Glutamatergic neuron (in vitro differentiated cells): ENCODE results near the gene TYROBP. TPM values are rescaled to one million over a fixed set of nuclear protein-coding genes. Genes with fewer than 3 reads are reported as not detected.
"Not testable (repeated sequence)": the region's sequence is repeated elsewhere in the genome, so short reads cannot be mapped to it uniquely, and the experiment has no call there.

Experiments used
- DNase-seq: peaks from one replicate; pipeline ENCODE4 v3.0.0; 2022
- H3K27ac Mint-ChIP-seq: one replicate; pipeline ENCODE4 v1.8.0; 2020; ENCODE audit warnings: mild to moderate bottlenecking, mixed read lengths, inconsistent platforms; ENCODE audit not compliant: unreplicated experiment
- H3K27me3 Mint-ChIP-seq: one replicate; pipeline ENCODE4 v1.8.0; 2020; ENCODE audit warnings: mild to moderate bottlenecking, moderate library complexity, mixed read lengths, inconsistent platforms; ENCODE audit not compliant: unreplicated experiment
- H3K36me3 Mint-ChIP-seq: one replicate; pipeline ENCODE4 v1.8.0; 2020; ENCODE audit warnings: mild to moderate bottlenecking, mixed read lengths, inconsistent platforms; ENCODE audit not compliant: unreplicated experiment
- H3K4me1 Mint-ChIP-seq: one replicate; pipeline ENCODE4 v1.8.0; 2020; ENCODE audit warnings: mild to moderate bottlenecking, low read depth, mixed read lengths, inconsistent platforms; ENCODE audit not compliant: unreplicated experiment
- H3K4me3 Mint-ChIP-seq: one replicate; pipeline ENCODE4 v1.8.0; 2020; ENCODE audit warnings: mild to moderate bottlenecking, mixed read lengths, inconsistent platforms; ENCODE audit not compliant: unreplicated experiment
- H3K9me3 Mint-ChIP-seq: one replicate; pipeline ENCODE4 v1.8.0; 2020; ENCODE audit warnings: mild to moderate bottlenecking, moderate library complexity, mixed read lengths, inconsistent platforms; ENCODE audit not compliant: unreplicated experiment
- CTCF ChIP-seq: fragments of 200-600 bp; sonication (generic); IDR thresholded peaks from one replicate; pipeline ENCODE4 v1.5.0; 2021; ENCODE audit not compliant: partially characterized antibody, unreplicated experiment
- total RNA-seq: library from RNA; stranded (reverse); fragmentation: NEBNext Ultra II Directional; extraction: Animal tissue kit (Norgen Biotek cat#: 25700); gene quantifications from one replicate; pipeline ENCODE4 v1.2.1, GENCODE V29; 2021; ENCODE audit not compliant: unreplicated experiment

The TYROBP gene
- total RNA-seq, 1 donor from 2014 or later, result not detected

GRCh38 chr19:35874392-35874930, 33.6 kb downstream of the TYROBP start:
- no peak overlapping the region for H3K27ac Mint-ChIP-seq
- H3K4me1 Mint-ChIP-seq, result peaks cover 11% of the 10 kb centered on the region
- H3K27me3 Mint-ChIP-seq, result peaks cover 7% of the 10 kb centered on the region
- peaks cover 11% of the 10 kb centered on the region for H3K36me3 Mint-ChIP-seq
- DNase-seq, result no peak
- TF ChIP-seq CTCF, result no peak
- peaks cover 10% of the 10 kb centered on the region for H3K9me3 Mint-ChIP-seq
- no peak overlapping the region for H3K4me3 Mint-ChIP-seq

- no peak overlapping the region for H3K27ac Mint-ChIP-seq
- peaks cover 13% of the 10 kb centered on the region for H3K27me3 Mint-ChIP-seq
- DNase-seq, result no peak
- H3K4me3 Mint-ChIP-seq, result no peak overlapping the region
- peaks cover 12% of the 10 kb centered on the region for H3K4me1 Mint-ChIP-seq
- H3K9me3 Mint-ChIP-seq, result peaks cover 13% of the 10 kb centered on the region
- no peak for TF ChIP-seq CTCF
- H3K36me3 Mint-ChIP-seq, result peaks cover 11% of the 10 kb centered on the region
These were observed 35.9 kb downstream of the TYROBP start for GRCh38 chr19:35872180-35872579.

GRCh38 chr19:35871611-35872010, 36.5 kb downstream of the TYROBP start:
- Mint-ChIP-seq H3K36me3 (peaks cover 9% of the 10 kb centered on the region), H3K4me1 (peaks cover 12% of the 10 kb centered on the region), H3K27me3 (peaks cover 13% of the 10 kb centered on the region), H3K9me3 (peaks cover 11% of the 10 kb centered on the region), H3K4me3 (no peak overlapping the region), H3K27ac (no peak overlapping the region)
- no peak for DNase-seq
- no peak for TF ChIP-seq CTCF

- H3K4me3 Mint-ChIP-seq, result peak overlapping the region; percentile 87
- H3K36me3 Mint-ChIP-seq, result peaks cover 5% of the 10 kb centered on the region
- H3K9me3 Mint-ChIP-seq, result peaks cover 11% of the 10 kb centered on the region
- no peak for DNase-seq
- H3K27me3 Mint-ChIP-seq, result peaks cover 13% of the 10 kb centered on the region
- H3K27ac Mint-ChIP-seq, result peak overlapping the region; percentile 25
- peak; percentile 18 for TF ChIP-seq CTCF
- peaks cover 12% of the 10 kb centered on the region for H3K4me1 Mint-ChIP-seq
These were observed 37.3 kb downstream of the TYROBP start for GRCh38 chr19:35870798-35871197.

- DNase-seq, result peak; percentile 79
- Mint-ChIP-seq H3K27me3 (peaks cover 14% of the 10 kb centered on the region), H3K4me1 (peaks cover 12% of the 10 kb centered on the region), H3K9me3 (peaks cover 13% of the 10 kb centered on the region), H3K4me3 (peak overlapping the region; percentile 87), H3K27ac (peak overlapping the region; percentile 25)
- H3K36me3 Mint-ChIP-seq, result not testable (repeated sequence)
These were observed 37.9 kb downstream of the TYROBP start for GRCh38 chr19:35870124-35870736.
